ENCODE data around the gene LRFN2.

Gene LRFN2

GRCh38 chr6:40517654-40518053 is 69.5 kb downstream of the LRFN2 start:
- no peak for TF ChIP-seq CTCF (IDR thresholded peaks at IDR 0.05; ENCODE audit: low read length, missing control alignments)
- no peak for DNase-seq (ENCODE audit: low read depth)
- no peak overlapping the region for H3K4me3 ChIP-seq (replicated peaks; ENCODE audit: low read depth, low read length)

- no peak for TF ChIP-seq CTCF (IDR thresholded peaks at IDR 0.05; ENCODE audit: low read length, missing control alignments)
Observed at GRCh38 chr6:40516429-40516828, 70.7 kb downstream of the LRFN2 start.

GRCh38 chr6:40512340-40512739 is 74.8 kb downstream of the LRFN2 start:
- no peak for TF ChIP-seq CTCF (IDR thresholded peaks at IDR 0.05; ENCODE audit: low read length, missing control alignments)
- no peak for DNase-seq (ENCODE audit: low read depth)
- H3K4me3 ChIP-seq (replicated peaks; ENCODE audit: low read depth, low read length), result no peak overlapping the region

More at GRCh38 chr6:40516429-40516828, 70.7 kb downstream of the LRFN2 start:
- H3K4me3 ChIP-seq (replicated peaks; ENCODE audit: low read depth, low read length), result no peak overlapping the region
- DNase-seq (ENCODE audit: low read depth), result no peak

GRCh38 chr6:40511884-40512283 is 75.3 kb downstream of the LRFN2 start:
- no peak for DNase-seq (ENCODE audit: low read depth)
- H3K4me3 ChIP-seq (replicated peaks; ENCODE audit: low read depth, low read length), result no peak overlapping the region
- no peak for TF ChIP-seq CTCF (IDR thresholded peaks at IDR 0.05; ENCODE audit: low read length, missing control alignments)

GRCh38 chr6:40510442-40510841 is 76.7 kb downstream of the LRFN2 start:
- DNase-seq (ENCODE audit: low read depth), result no peak

GRCh38 chr6:40509716-40510260 is 77.4 kb downstream of the LRFN2 start:
- H3K4me3 ChIP-seq (replicated peaks; ENCODE audit: low read depth, low read length), result no peak overlapping the region
- no peak for DNase-seq (ENCODE audit: low read depth)
- no peak for TF ChIP-seq CTCF (IDR thresholded peaks at IDR 0.05; ENCODE audit: low read length, missing control alignments)

More at GRCh38 chr6:40510442-40510841, 76.7 kb downstream of the LRFN2 start:
- no peak overlapping the region for H3K4me3 ChIP-seq (replicated peaks; ENCODE audit: low read depth, low read length)
- no peak for TF ChIP-seq CTCF (IDR thresholded peaks at IDR 0.05; ENCODE audit: low read length, missing control alignments)

- DNase-seq (ENCODE audit: low read depth), result no peak
- H3K4me3 ChIP-seq (replicated peaks; ENCODE audit: low read depth, low read length), result no peak overlapping the region
- no peak for TF ChIP-seq CTCF (IDR thresholded peaks at IDR 0.05; ENCODE audit: low read length, missing control alignments)
Observed at GRCh38 chr6:40509086-40509485, 78.1 kb downstream of the LRFN2 start.

All from fibroblast of pulmonary artery (primary cell).